ENCODE results near the gene LY6G6C.
A peak's percentile ranks its signal among the peaks of the same experiment; 100 is the strongest.
"Not testable (repeated sequence)": the region's sequence is repeated elsewhere in the genome, so short reads cannot be mapped to it uniquely, and the experiment has no call there.

Gene LY6G6C

DNA sequence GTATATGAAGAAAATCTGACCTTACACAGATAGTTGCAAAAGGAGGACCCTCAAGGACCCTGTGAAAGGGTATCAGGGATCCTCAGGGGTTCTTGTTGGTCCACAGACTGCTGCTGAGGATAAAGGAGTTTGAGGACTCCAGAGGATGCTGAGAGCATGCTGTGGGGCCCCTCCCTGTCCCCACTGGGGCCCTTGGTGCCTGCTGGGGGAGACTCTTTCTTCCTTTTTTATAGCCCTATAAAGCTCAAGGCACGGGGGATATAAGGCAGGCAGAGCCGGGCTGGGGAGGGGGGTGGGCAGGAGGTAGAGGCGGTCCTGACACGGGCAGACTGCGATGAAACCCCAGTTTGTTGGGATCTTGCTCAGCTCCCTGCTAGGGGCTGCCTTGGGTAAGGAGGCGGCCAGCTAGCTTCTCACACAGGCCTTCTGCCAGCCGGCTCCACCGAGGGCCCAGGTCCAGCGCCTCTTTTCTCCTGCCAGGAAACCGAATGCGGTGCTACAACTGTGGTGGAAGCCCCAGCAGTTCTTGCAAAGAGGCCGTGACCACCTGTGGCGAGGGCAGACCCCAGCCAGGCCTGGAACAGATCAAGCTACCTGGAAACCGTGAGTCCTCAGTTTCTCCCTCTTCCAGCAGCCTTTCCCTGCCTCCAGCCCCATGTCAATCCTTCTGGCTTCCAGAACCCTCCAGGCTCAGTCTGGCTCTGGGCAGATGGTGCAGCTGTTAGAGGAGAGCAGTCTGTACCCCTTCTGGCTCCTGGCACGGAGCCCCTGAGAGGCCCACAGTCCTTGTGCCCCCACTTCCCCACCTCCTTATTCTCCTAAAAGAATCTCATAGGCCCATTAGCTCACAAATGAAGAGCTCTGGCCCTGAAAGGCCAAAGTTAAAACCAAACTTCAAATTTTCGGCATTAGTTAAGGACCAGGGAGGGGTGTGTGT is 6.3 kb downstream of the LY6G6C start, which contains the start of gene LY6G6D:
LY6G6D (plus strand) TSS at position 327 of the 937 bp plus-strand sequence; CDS start at position 335, 8 bp downstream.
- Histone ChIP-seq H3K9ac (ENCODE audit: insufficient read length, low read depth) (peak within 1 kb of the TSS; percentile 32), H3K4me1 (ENCODE audit: insufficient read depth, insufficient read length) (peaks cover 6% of the 10 kb centered on the region), H3K4me3 (ENCODE audit: insufficient read length, low read depth) (no peak within 1 kb of the TSS)

GRCh38 chr6:31713991-31714684 is 7.4 kb downstream of the LY6G6C start:
- Histone ChIP-seq H3K9me3 (ENCODE audit: insufficient read depth, low read length) (no peaks in the 10 kb centered on the region), H3K9ac (ENCODE audit: insufficient read length, low read depth) (peak overlapping the region; percentile 32), H3K4me1 (ENCODE audit: insufficient read depth, insufficient read length) (peaks cover 6% of the 10 kb centered on the region), H3K4me3 (ENCODE audit: insufficient read length, low read depth) (no peak overlapping the region), H3K27me3 (ENCODE audit: insufficient read depth, insufficient read length) (no peaks in the 10 kb centered on the region), H3K36me3 (ENCODE audit: insufficient read depth, insufficient read length, low read length) (no peaks in the 10 kb centered on the region)
- TF ChIP-seq ZNF274 (IDR thresholded peaks at IDR 0.05; ENCODE audit: low read depth, low read length) (no peak), YY1 (IDR thresholded peaks at IDR 0.05; ENCODE audit: insufficient read depth, insufficient read length) (no peak), SUZ12 (IDR thresholded peaks at IDR 0.05; ENCODE audit: extremely low read depth, insufficient read depth, insufficient read length) (no peak)
- DNase-seq (ENCODE audit: low read depth, low spot score), result no peak

More for the DNA sequence above, 6.3 kb downstream of the LY6G6C start, which contains the start of gene LY6G6D:
- no peak for TF ChIP-seq YY1 (IDR thresholded peaks at IDR 0.05; ENCODE audit: insufficient read depth, insufficient read length)
- TF ChIP-seq ZNF274 (IDR thresholded peaks at IDR 0.05; ENCODE audit: low read depth, low read length), result no peak
- TF ChIP-seq SUZ12 (IDR thresholded peaks at IDR 0.05; ENCODE audit: extremely low read depth, insufficient read depth, insufficient read length), result no peak
- no peaks in the 10 kb centered on the region for H3K36me3 ChIP-seq (ENCODE audit: insufficient read depth, insufficient read length, low read length)
- no peaks in the 10 kb centered on the region for H3K9me3 ChIP-seq (ENCODE audit: insufficient read depth, low read length)
- H3K27me3 ChIP-seq (ENCODE audit: insufficient read depth, insufficient read length), result no peaks in the 10 kb centered on the region
- DNase-seq (ENCODE audit: low read depth, low spot score), result no peak

- H3K9me3 ChIP-seq (ENCODE audit: insufficient read depth, low read length), result no peaks in the 10 kb centered on the region
- DNase-seq (ENCODE audit: low read depth, low spot score), result no peak
- peaks cover 6% of the 10 kb centered on the region for H3K4me1 ChIP-seq (ENCODE audit: insufficient read depth, insufficient read length)
- H3K27me3 ChIP-seq (ENCODE audit: insufficient read depth, insufficient read length), result no peaks in the 10 kb centered on the region
- no peaks in the 10 kb centered on the region for H3K36me3 ChIP-seq (ENCODE audit: insufficient read depth, insufficient read length, low read length)
- TF ChIP-seq SUZ12 (IDR thresholded peaks at IDR 0.05; ENCODE audit: extremely low read depth, insufficient read depth, insufficient read length), result no peak
- TF ChIP-seq YY1 (IDR thresholded peaks at IDR 0.05; ENCODE audit: insufficient read depth, insufficient read length), result no peak
- TF ChIP-seq ZNF274 (IDR thresholded peaks at IDR 0.05; ENCODE audit: low read depth, low read length), result no peak
- H3K4me3 ChIP-seq (ENCODE audit: insufficient read length, low read depth), result no peak overlapping the region
- H3K9ac ChIP-seq (ENCODE audit: insufficient read length, low read depth), result no peak overlapping the region
These were observed 8.1 kb downstream of the LY6G6C start for GRCh38 chr6:31713465-31713864.

DNA sequence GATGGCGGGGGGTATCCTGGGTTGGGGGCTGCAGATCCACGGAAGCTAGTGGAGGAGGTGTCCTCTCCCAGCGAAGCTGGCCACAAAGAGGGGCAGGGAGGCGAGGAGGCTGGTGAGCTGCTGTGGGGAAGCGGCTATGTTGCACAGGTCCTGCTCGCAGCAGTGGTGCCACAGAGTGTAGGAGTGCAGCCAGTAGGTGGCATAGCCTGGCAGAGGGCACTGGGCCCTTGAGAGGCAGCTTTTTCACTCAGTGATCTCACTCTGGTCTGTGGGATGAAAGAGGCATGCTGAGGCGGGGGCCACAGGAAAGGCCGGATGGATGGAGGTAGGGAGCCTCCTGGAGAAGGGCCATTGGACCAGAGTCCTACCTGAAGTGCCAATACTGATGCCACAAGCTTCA is 9.2 kb downstream of the LY6G6C start:
- peaks cover 6% of the 10 kb centered on the region for H3K4me1 ChIP-seq (ENCODE audit: insufficient read depth, insufficient read length)
- TF ChIP-seq YY1 (IDR thresholded peaks at IDR 0.05; ENCODE audit: insufficient read depth, insufficient read length), result no peak
- TF ChIP-seq SUZ12 (IDR thresholded peaks at IDR 0.05; ENCODE audit: extremely low read depth, insufficient read depth, insufficient read length), result no peak
- no peak for TF ChIP-seq ZNF274 (IDR thresholded peaks at IDR 0.05; ENCODE audit: low read depth, low read length)
- H3K27me3 ChIP-seq (ENCODE audit: insufficient read depth, insufficient read length), result no peaks in the 10 kb centered on the region
- H3K9me3 ChIP-seq (ENCODE audit: insufficient read depth, low read length), result no peaks in the 10 kb centered on the region
- no peak overlapping the region for H3K4me3 ChIP-seq (ENCODE audit: insufficient read length, low read depth)
- H3K9ac ChIP-seq (ENCODE audit: insufficient read length, low read depth), result no peak overlapping the region
- DNase-seq (ENCODE audit: low read depth, low spot score), result no peak
- H3K36me3 ChIP-seq (ENCODE audit: insufficient read depth, insufficient read length, low read length), result no peaks in the 10 kb centered on the region

DNA sequence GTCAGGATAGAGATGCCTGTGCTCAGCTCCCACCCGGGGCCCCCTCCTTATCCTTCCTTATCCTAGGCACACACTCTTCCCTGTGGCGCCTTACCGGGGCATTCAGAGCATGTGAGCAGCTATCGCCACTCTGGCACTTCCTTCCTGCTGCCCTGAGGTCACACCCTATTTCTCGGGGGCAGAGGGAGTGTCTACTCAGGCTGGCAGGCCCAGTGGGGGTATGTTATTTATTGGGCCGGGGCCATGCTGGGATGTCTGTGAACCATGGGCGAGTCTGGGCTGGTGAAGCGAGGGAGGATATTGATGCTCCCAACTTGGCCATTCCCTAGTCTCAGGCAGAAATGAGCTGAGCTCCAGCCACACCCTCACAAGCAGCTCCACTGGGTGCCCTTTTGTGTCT is 10.3 kb downstream of the LY6G6C start:
- DNase-seq (ENCODE audit: low read depth, low spot score), result no peak

GRCh38 chr6:31710523-31711219 is 10.9 kb downstream of the LY6G6C start:
- Histone ChIP-seq H3K36me3 (ENCODE audit: insufficient read depth, insufficient read length, low read length) (no peaks in the 10 kb centered on the region), H3K4me3 (ENCODE audit: insufficient read length, low read depth) (no peak overlapping the region), H3K9me3 (ENCODE audit: insufficient read depth, low read length) (no peaks in the 10 kb centered on the region), H3K4me1 (ENCODE audit: insufficient read depth, insufficient read length) (peaks cover 6% of the 10 kb centered on the region), H3K27me3 (ENCODE audit: insufficient read depth, insufficient read length) (no peaks in the 10 kb centered on the region), H3K9ac (ENCODE audit: insufficient read length, low read depth) (no peak overlapping the region)
- DNase-seq (ENCODE audit: low read depth, low spot score), result no peak
- TF ChIP-seq YY1 (IDR thresholded peaks at IDR 0.05; ENCODE audit: insufficient read depth, insufficient read length) (no peak), ZNF274 (IDR thresholded peaks at IDR 0.05; ENCODE audit: low read depth, low read length) (no peak), SUZ12 (IDR thresholded peaks at IDR 0.05; ENCODE audit: extremely low read depth, insufficient read depth, insufficient read length) (no peak)

More for the DNA sequence above, 10.3 kb downstream of the LY6G6C start:
- TF ChIP-seq SUZ12 (IDR thresholded peaks at IDR 0.05; ENCODE audit: extremely low read depth, insufficient read depth, insufficient read length), result no peak
- no peak for TF ChIP-seq ZNF274 (IDR thresholded peaks at IDR 0.05; ENCODE audit: low read depth, low read length)
- TF ChIP-seq YY1 (IDR thresholded peaks at IDR 0.05; ENCODE audit: insufficient read depth, insufficient read length), result no peak
- Histone ChIP-seq H3K27me3 (ENCODE audit: insufficient read depth, insufficient read length) (no peaks in the 10 kb centered on the region), H3K9me3 (ENCODE audit: insufficient read depth, low read length) (no peaks in the 10 kb centered on the region), H3K36me3 (ENCODE audit: insufficient read depth, insufficient read length, low read length) (no peaks in the 10 kb centered on the region), H3K4me3 (ENCODE audit: insufficient read length, low read depth) (no peak overlapping the region), H3K9ac (ENCODE audit: insufficient read length, low read depth) (no peak overlapping the region), H3K4me1 (ENCODE audit: insufficient read depth, insufficient read length) (peaks cover 6% of the 10 kb centered on the region)

GRCh38 chr6:31709157-31709556 is 12.4 kb downstream of the LY6G6C start:
- H3K4me1 ChIP-seq (ENCODE audit: insufficient read depth, insufficient read length); H3K36me3 ChIP-seq (ENCODE audit: insufficient read depth, insufficient read length, low read length); DNase-seq (ENCODE audit: low read depth, low spot score): not testable (repeated sequence)

More at GRCh38 chr6:31709157-31709556, 12.4 kb downstream of the LY6G6C start:
- not testable (repeated sequence) for H3K9ac ChIP-seq (ENCODE audit: insufficient read length, low read depth); H3K9me3 ChIP-seq (ENCODE audit: insufficient read depth, low read length); H3K27me3 ChIP-seq (ENCODE audit: insufficient read depth, insufficient read length); H3K4me3 ChIP-seq (ENCODE audit: insufficient read length, low read depth)
